Gastrocnemius medialis (tissue), 4 donors: Measurements from ENCODE around the gene NXN. TPM values are rescaled to one million over a fixed set of nuclear protein-coding genes. Genes with fewer than 3 reads are reported as not detected.
A peak's percentile ranks its signal among the peaks of the same experiment; 100 is the strongest.

ENCODE experiments used
- ATAC-seq, 2 donors: fragments of 150-250 bp; one replicate each; pipeline ENCODE4 v1.9.1; 2016
- DNase-seq, 2 donors: peaks; one replicate each; pipeline ENCODE4 v3.0.0-alpha.2; 2019
- H3K27ac ChIP-seq, 4 donors: fragments of 200-600 bp; sonication (generic); 1 replicate in 1 of 4; 2 replicates in 3 of 4; pipeline ENCODE4 v1.5.1; 2016 to 2018; ENCODE audit warnings: mild to moderate bottlenecking in 2 of 4, moderate library complexity in 1 of 4
- H3K27me3 ChIP-seq, 3 donors: fragments of 200-600 bp; sonication (generic) in 2 of 3; 1 replicate in 1 of 3; 2 replicates in 2 of 3; pipeline versions ENCODE4 v1.5.1 to v1.6.0; 2016 to 2019; ENCODE audit warnings: mild to moderate bottlenecking in 1 of 3, moderate library complexity in 1 of 3
- H3K36me3 ChIP-seq, 2 donors: fragments of 200-600 bp; sonication (generic) in 1 of 2; one replicate each; pipeline ENCODE4 v1.5.1; 2017 to 2018
- H3K4me1 ChIP-seq, 2 donors: fragments of 200-600 bp; sonication (generic) in 1 of 2; one replicate each; pipeline ENCODE4 v1.5.1; 2016 to 2017; ENCODE audit warnings: mild to moderate bottlenecking in 2 of 2
- H3K4me3 ChIP-seq, 4 donors: fragments of 200-600 bp; sonication (generic) in 3 of 4; 1 replicate in 1 of 4; 2 replicates in 3 of 4; pipeline ENCODE4 v1.5.1; 2016 to 2019; ENCODE audit warnings: mild to moderate bottlenecking in 2 of 4
- H3K9me3 ChIP-seq, 3 donors: fragments of 200-600 bp; sonication (generic) in 2 of 3; 1 replicate in 1 of 3; 2 replicates in 2 of 3; pipeline ENCODE4 v1.5.1; 2016 to 2019
- CTCF ChIP-seq, 5 experiments: fragments of 450-650 bp in 3 of 5; fragments of 200-600 bp in 2 of 5; sonication (generic) in 2 of 5; IDR thresholded peaks in 4 of 5; conservative IDR thresholded peaks in 1 of 5; 1 replicate in 4 of 5; 2 replicates in 1 of 5; pipeline ENCODE4 v1.5.1; 2016 to 2019; ENCODE audit warnings: antibody characterized with exemption in 5 of 5, mild to moderate bottlenecking in 3 of 5, moderate library complexity in 3 of 5
- POLR2A ChIP-seq, 2 donors: fragments of 450-650 bp; IDR thresholded peaks; one replicate each; pipeline ENCODE4 v1.6.1; 2017; ENCODE audit warnings: antibody characterized with exemption in 2 of 2, mild to moderate bottlenecking in 2 of 2, moderate library complexity in 2 of 2
- in situ Hi-C, 4 donors: fragments of 200-750 bp; cut with MboI; loops; one replicate each; pipeline versions ENCODE4 v1.15.0 to v1.8.0; 2017; ENCODE audit warnings: low sequenced_read_pairs in 4 of 4
- intact Hi-C: fragments of 100-400 bp; cut with DNase I; formaldehyde crosslinking; loops from one replicate; pipeline ENCODE4 v1.15.1; 2023; ENCODE audit warnings: low total_unique reads
- total RNA-seq, 4 donors: library from RNA; depleted of rRNA; stranded (reverse); fragments of >200 nt; gene quantifications; one replicate each; pipeline versions ENCODE4 v1.1.0 to v1.2.3, GENCODE V29; 2016

NXN gene
- total RNA-seq, 4 donors from 2014 or later = 55.6 to 86.4 (median 62.7) TPM

DNA sequence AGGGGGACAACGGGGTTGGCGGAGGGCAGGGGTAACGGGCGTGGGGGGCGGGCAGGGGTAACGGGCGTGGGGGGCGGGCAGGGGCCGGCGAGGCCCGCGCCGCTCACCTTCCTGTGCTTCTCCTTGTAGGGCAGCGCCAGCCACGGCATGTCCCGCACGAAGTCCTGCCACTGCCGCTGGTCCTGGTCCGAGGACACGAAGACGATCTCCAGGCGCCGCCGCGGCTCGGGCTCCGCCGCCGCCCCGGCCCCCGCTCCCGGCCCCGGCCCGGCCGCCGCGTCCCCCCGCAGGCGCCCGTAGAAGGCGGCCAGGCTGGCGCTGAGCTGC, 401 bp downstream of the NXN start:
- in situ Hi-C loops (loop anchor here in 1 of 4 donors (10.0 kb wide), 1 partner anchor 94 kb away; no protein-coding TSS in a partner anchor), intact Hi-C loops (loop anchor here (1.0 to 5.0 kb wide), 3 partner anchors 78 to 247 kb away; partner anchors contain the start of gene TLCD3A)
- H3K27ac ChIP-seq = peak overlapping the region; percentile 88 to 96 (median 91)

DNA sequence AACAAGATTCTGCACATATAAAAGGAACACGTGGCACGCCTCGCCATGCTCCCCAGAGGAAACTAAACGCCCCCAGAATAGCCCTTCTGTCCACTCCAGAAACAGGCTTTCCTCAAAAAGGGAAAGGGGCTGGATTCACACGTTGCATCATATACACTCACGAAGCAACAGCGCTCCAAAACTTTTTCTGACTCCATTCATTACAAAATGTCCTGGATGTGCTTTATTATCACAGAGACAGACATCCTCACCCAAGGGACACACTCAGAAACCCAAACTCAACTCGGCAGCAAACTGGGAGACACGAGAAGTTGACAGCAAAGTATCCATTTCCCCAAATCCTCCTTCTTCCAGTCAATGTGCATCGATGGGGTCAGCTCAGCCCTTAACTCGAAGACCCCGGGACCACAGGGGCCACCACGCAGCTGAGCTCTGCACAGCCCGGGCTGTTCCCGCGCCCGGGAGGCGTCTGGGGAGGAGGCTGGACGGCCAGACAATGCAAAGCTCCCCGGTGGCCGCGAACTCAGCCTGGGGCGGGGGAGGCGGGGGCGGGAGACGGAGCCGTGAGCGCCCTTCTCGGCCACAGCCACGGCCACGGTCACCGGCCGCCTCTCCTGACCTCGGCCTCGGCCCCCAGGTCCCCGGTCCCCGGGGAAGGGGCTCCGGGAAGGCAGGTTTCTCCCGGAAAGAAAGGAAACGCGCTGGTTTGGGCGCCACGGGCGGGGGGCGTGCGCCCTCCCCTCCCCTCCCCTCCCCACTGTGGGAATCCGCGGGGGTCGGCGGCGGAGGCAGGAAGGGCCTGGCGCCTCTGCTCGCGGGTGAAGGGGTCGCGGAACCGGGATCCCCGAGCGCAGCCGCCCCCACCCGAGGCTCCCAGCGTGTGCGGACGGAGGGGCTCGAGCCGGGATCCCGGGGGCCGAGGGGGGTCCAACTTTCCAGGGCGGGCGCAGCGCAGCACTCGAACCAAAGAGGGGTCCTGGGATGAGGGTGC, 1.2 kb downstream of the NXN start:
- in situ Hi-C loops = loop anchor here in 1 of 4 donors (10.0 kb wide), 1 partner anchor 94 kb away; no protein-coding TSS in a partner anchor
- Histone ChIP-seq H3K9me3 (no peaks in the 10 kb centered on the region), H3K4me1 (peaks cover 43 to 45% of the 10 kb centered on the region in 2 donors), H3K4me3 (peak overlapping the region; percentile 80 to 96 (median 88)), H3K27me3 (no peaks in the 10 kb centered on the region), H3K36me3 (no peaks in the 10 kb centered on the region), H3K27ac (peak overlapping the region; percentile 88 to 96 (median 91))
- peak in 1 of 2 donors; percentile 13 for ATAC-seq
- DNase-seq = no peak
- TF ChIP-seq POLR2A (IDR thresholded peaks at IDR 0.05) (peak; percentile 32 to 39), CTCF (IDR thresholded peaks at IDR 0.05 in 4 of 5, conservative IDR thresholded peaks at IDR 0.05 in 1 of 5) (no peak)
- intact Hi-C loops = loop anchor here (1.0 to 5.0 kb wide), 3 partner anchors 78 to 246 kb away; partner anchors contain the start of gene TLCD3A

More for the DNA sequence above, 401 bp downstream of the NXN start:
- no peaks in the 10 kb centered on the region for H3K9me3 ChIP-seq
- ATAC-seq = peak; percentile 25 to 55
- H3K27me3 ChIP-seq = no peaks in the 10 kb centered on the region
- TF ChIP-seq POLR2A (IDR thresholded peaks at IDR 0.05) (no peak), CTCF (IDR thresholded peaks at IDR 0.05 in 4 of 5, conservative IDR thresholded peaks at IDR 0.05 in 1 of 5) (no peak)
- peaks cover 43 to 45% of the 10 kb centered on the region in 2 donors for H3K4me1 ChIP-seq
- H3K4me3 ChIP-seq = peak overlapping the region; percentile 80 to 94 (median 88)
- DNase-seq = peak in 1 of 2 donors; percentile 49
- no peaks in the 10 kb centered on the region for H3K36me3 ChIP-seq

GRCh38 chr17:977166-977565, 2.4 kb downstream of the NXN start:
- Histone ChIP-seq H3K4me3 (peak overlapping the region in 2 of 4 donors; percentile 91 to 96), H3K9me3 (no peaks in the 10 kb centered on the region), H3K4me1 (peaks cover 43 to 45% of the 10 kb centered on the region in 2 donors), H3K27ac (peak overlapping the region; percentile 6 to 96 (median 90)), H3K27me3 (no peaks in the 10 kb centered on the region), H3K36me3 (no peaks in the 10 kb centered on the region)
- in situ Hi-C loops (loop anchor here in 1 of 4 donors (10.0 kb wide), 1 partner anchor 92 kb away; no protein-coding TSS in a partner anchor), intact Hi-C loops (loop anchor here (5.0 kb wide), 1 partner anchor 245 kb away; the partner anchor contains the start of gene TLCD3A)
- ATAC-seq (no peak), DNase-seq (no peak)
- TF ChIP-seq CTCF (IDR thresholded peaks at IDR 0.05 in 4 of 5, conservative IDR thresholded peaks at IDR 0.05 in 1 of 5) = no peak
- no peak for TF ChIP-seq POLR2A (IDR thresholded peaks at IDR 0.05)

DNA sequence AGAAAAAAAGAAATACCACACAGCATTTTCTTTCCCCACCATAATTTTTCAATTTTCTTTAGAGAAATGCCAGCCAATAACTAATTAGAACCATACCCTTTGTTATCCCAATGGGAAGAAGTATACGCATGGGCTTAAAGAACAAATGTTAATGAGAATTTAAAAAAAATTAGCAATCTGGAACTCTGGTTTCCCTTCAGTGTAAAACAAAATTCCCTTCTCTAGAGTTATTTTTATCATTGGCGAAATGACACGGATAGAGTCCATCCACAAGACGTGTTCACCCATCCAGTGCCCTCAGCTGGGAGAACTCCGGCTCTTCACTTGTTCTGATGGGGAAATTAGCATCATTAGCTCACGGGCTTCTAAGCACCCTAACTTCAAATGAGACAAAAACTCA, 3.3 kb downstream of the NXN start:
- peak overlapping the region; percentile 6 to 96 (median 64) for H3K27ac ChIP-seq
- no peak overlapping the region for H3K4me3 ChIP-seq
- H3K36me3 ChIP-seq = no peaks in the 10 kb centered on the region
- ATAC-seq = no peak
- DNase-seq = no peak
- H3K27me3 ChIP-seq = no peaks in the 10 kb centered on the region
- intact Hi-C loops = loop anchor here (5.0 kb wide), 1 partner anchor 244 kb away; the partner anchor contains the start of gene TLCD3A
- TF ChIP-seq POLR2A (IDR thresholded peaks at IDR 0.05) (no peak), CTCF (IDR thresholded peaks at IDR 0.05 in 4 of 5, conservative IDR thresholded peaks at IDR 0.05 in 1 of 5) (no peak)
- in situ Hi-C loops = loop anchor here in 1 of 4 donors (10.0 kb wide), 1 partner anchor 92 kb away; no protein-coding TSS in a partner anchor
- H3K4me1 ChIP-seq = peaks cover 43 to 45% of the 10 kb centered on the region in 2 donors
- H3K9me3 ChIP-seq = no peaks in the 10 kb centered on the region
